Amniotic stem cell (primary cell): ENCODE measurements around the gene PUSL1.

Experiments used
- DNase-seq: peaks from one replicate; lab custom pipeline; 2025; lab: John Stamatoyannopoulos, UW

PUSL1 gene

GRCh38 chr1:1295154-1295923, 13.1 kb upstream of the PUSL1 start:
- DNase-seq: no peak

GRCh38 chr1:1296070-1297061, 12.0 kb upstream of the PUSL1 start:
- no peak for DNase-seq

- DNase-seq: no peak
These were observed 10.5 kb upstream of the PUSL1 start for GRCh38 chr1:1297802-1298424.

- DNase-seq: no peak
These were observed 9.3 kb upstream of the PUSL1 start for GRCh38 chr1:1298861-1299685.

- no peak for DNase-seq
These were observed 8.6 kb upstream of the PUSL1 start for GRCh38 chr1:1299686-1300351.

GRCh38 chr1:1300352-1300739, 8.1 kb upstream of the PUSL1 start:
- no peak for DNase-seq

- DNase-seq: no peak
These were observed 6.4 kb upstream of the PUSL1 start for GRCh38 chr1:1302006-1302430.

- no peak for DNase-seq
These were observed 5.4 kb upstream of the PUSL1 start for GRCh38 chr1:1302951-1303509.

- no peak for DNase-seq
These were observed 4.7 kb upstream of the PUSL1 start for GRCh38 chr1:1303736-1304135.

GRCh38 chr1:1304331-1305299, 3.8 kb upstream of the PUSL1 start:
- DNase-seq: no peak

GRCh38 chr1:1305300-1306069, 2.9 kb upstream of the PUSL1 start:
- no peak for DNase-seq

- no peak for DNase-seq
These were observed 2.2 kb upstream of the PUSL1 start for GRCh38 chr1:1306070-1306660.

GRCh38 chr1:1306661-1307260, 1.6 kb upstream of the PUSL1 start:
- DNase-seq: no peak

GRCh38 chr1:1307261-1307922, 1.0 kb upstream of the PUSL1 start:
- no peak for DNase-seq

GRCh38 chr1:1308756-1309250, 406 bp downstream of the PUSL1 start:
- no peak for DNase-seq

- DNase-seq: no peak
These were observed 1.1 kb downstream of the PUSL1 start for GRCh38 chr1:1309251-1310108.

- no peak for DNase-seq
These were observed 1.6 kb downstream of the PUSL1 start for GRCh38 chr1:1310109-1310385.
